Activated B cell treated with CpG ODN at 0.5 μM for 24 hours (primary cell): Measurements from ENCODE around the gene WDFY4. TPM values are rescaled to one million over a fixed set of nuclear protein-coding genes. Genes with fewer than 3 reads are reported as not detected.

ENCODE experiments used
- ATAC-seq: fragments of 200-7000 bp; cut with Tn5 transposase; one replicate; pipeline ENCODE4 v1.10.0; 2021; ENCODE audit warnings: low read depth, mild to moderate bottlenecking, moderate library complexity
- CTCF ChIA-PET: fragments of 350-600 bp; sonication (Branson Sonifier 250); formaldehyde crosslinking; loops from one replicate; lab custom pipeline; 2021; ENCODE audit warnings: antibody characterized with exemption; lab: Charles Lee
- POLR2A ChIA-PET: fragments of 350-600 bp; sonication (Branson Sonifier 250); formaldehyde crosslinking; loops from one replicate; lab custom pipeline; 2021; ENCODE audit warnings: antibody characterized with exemption; lab: Charles Lee
- DNase-seq: peaks from one replicate; pipeline ENCODE4 v3.0.0; 2022
- H3K27ac Mint-ChIP-seq: one replicate; pipeline ENCODE4 v1.8.0; 2020; ENCODE audit warnings: mixed read lengths
- H3K27me3 Mint-ChIP-seq: one replicate; pipeline ENCODE4 v1.8.0; 2021; ENCODE audit warnings: mixed read lengths
- H3K36me3 Mint-ChIP-seq: one replicate; pipeline ENCODE4 v1.8.0; 2021; ENCODE audit warnings: low read depth, mixed read lengths
- H3K4me1 Mint-ChIP-seq: one replicate; pipeline ENCODE4 v1.8.0; 2021; ENCODE audit warnings: mixed read lengths
- H3K4me3 Mint-ChIP-seq: one replicate; pipeline ENCODE4 v1.8.0; 2020; ENCODE audit warnings: mild to moderate bottlenecking, mixed read lengths
- H3K9me3 Mint-ChIP-seq: one replicate; pipeline ENCODE4 v1.8.0; 2020; ENCODE audit warnings: mixed read lengths
- intact Hi-C: fragments of 100-400 bp; cut with micrococcal nuclease; formaldehyde crosslinking; loops from one replicate; pipeline ENCODE4 v1.15.1; 2024
- total RNA-seq: library from RNA; stranded (reverse); gene quantifications from 2 replicates; pipeline ENCODE4 v1.2.3, GENCODE V29; 2022
- TF ChIP-seq, protein P1 (sequence below): fragments of 200-600 bp; IDR thresholded peaks from one replicate; pipeline ENCODE4 v1.8.0; 2022; ENCODE audit warnings: antibody characterized with exemption, mild to moderate bottlenecking

The WDFY4 gene
- total RNA-seq, 1 donor from 2014 or later = 488 TPM

- DNase-seq (no peak), ATAC-seq (no peak)
- ChIA-PET POLR2A (no interaction called here), CTCF (no interaction called here)
- Mint-ChIP-seq H3K4me3 (no peak overlapping the region), H3K27me3 (no peaks in the 10 kb centered on the region), H3K27ac (no peak overlapping the region), H3K9me3 (no peaks in the 10 kb centered on the region), H3K4me1 (no peaks in the 10 kb centered on the region), H3K36me3 (peaks cover 98% of the 10 kb centered on the region)
- intact Hi-C loops = no loop called here
- TF ChIP-seq, protein P1, sequence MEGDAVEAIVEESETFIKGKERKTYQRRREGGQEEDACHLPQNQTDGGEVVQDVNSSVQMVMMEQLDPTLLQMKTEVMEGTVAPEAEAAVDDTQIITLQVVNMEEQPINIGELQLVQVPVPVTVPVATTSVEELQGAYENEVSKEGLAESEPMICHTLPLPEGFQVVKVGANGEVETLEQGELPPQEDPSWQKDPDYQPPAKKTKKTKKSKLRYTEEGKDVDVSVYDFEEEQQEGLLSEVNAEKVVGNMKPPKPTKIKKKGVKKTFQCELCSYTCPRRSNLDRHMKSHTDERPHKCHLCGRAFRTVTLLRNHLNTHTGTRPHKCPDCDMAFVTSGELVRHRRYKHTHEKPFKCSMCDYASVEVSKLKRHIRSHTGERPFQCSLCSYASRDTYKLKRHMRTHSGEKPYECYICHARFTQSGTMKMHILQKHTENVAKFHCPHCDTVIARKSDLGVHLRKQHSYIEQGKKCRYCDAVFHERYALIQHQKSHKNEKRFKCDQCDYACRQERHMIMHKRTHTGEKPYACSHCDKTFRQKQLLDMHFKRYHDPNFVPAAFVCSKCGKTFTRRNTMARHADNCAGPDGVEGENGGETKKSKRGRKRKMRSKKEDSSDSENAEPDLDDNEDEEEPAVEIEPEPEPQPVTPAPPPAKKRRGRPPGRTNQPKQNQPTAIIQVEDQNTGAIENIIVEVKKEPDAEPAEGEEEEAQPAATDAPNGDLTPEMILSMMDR = no peak
Observed at GRCh38 chr10:48901319-48901718, 216.6 kb downstream of the WDFY4 start.

GRCh38 chr10:48902096-48902495, 217.4 kb downstream of the WDFY4 start:
- intact Hi-C loops = no loop called here
- ATAC-seq (no peak), DNase-seq (no peak)
- TF ChIP-seq, protein P1 = no peak
- H3K4me1 Mint-ChIP-seq = no peaks in the 10 kb centered on the region
- H3K27me3 Mint-ChIP-seq = no peaks in the 10 kb centered on the region
- H3K27ac Mint-ChIP-seq = no peak overlapping the region
- no peaks in the 10 kb centered on the region for H3K9me3 Mint-ChIP-seq
- no peak overlapping the region for H3K4me3 Mint-ChIP-seq
- CTCF ChIA-PET = no interaction called here
- POLR2A ChIA-PET = no interaction called here
- H3K36me3 Mint-ChIP-seq = peaks cover 98% of the 10 kb centered on the region

- CTCF ChIA-PET = no interaction called here
- Mint-ChIP-seq H3K36me3 (peaks cover 98% of the 10 kb centered on the region), H3K9me3 (no peaks in the 10 kb centered on the region), H3K27me3 (no peaks in the 10 kb centered on the region), H3K4me3 (no peak overlapping the region), H3K27ac (no peak overlapping the region), H3K4me1 (no peaks in the 10 kb centered on the region)
- POLR2A ChIA-PET = no interaction called here
- intact Hi-C loops = no loop called here
- ATAC-seq (no peak), DNase-seq (no peak)
- TF ChIP-seq, protein P1 = no peak
Observed at GRCh38 chr10:48903151-48903550, 218.5 kb downstream of the WDFY4 start.

DNA sequence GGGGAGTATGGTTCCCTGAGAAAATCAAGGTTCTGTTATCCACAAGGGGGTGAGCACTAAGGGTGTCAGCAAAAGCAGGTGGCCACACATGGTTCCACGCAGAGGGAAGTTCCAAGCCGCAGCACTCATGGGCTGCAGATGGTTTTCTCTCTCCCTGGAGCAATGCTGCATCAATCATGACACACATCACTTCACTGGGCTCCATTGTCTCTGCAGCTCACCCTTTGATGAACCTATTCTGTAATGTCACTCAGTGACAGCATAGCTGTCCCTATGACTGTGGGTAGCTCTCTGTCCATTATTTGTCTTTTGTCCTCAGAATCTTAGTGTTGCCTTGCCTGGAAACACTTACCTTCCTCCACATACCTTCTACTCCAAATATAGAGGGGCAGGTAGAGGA, 220.2 kb downstream of the WDFY4 start:
- ATAC-seq (no peak), DNase-seq (no peak)
- intact Hi-C loops = no loop called here
- ChIA-PET POLR2A (no interaction called here), CTCF (interaction anchor here (1.4 kb wide), 1 partner anchor 248 kb away, joined by 3 read pairs; no protein-coding TSS in a partner anchor)
- Mint-ChIP-seq H3K27ac (no peak overlapping the region), H3K9me3 (no peaks in the 10 kb centered on the region), H3K36me3 (peaks cover 94% of the 10 kb centered on the region), H3K4me3 (no peak overlapping the region), H3K27me3 (no peaks in the 10 kb centered on the region), H3K4me1 (no peaks in the 10 kb centered on the region)
- TF ChIP-seq, protein P1 = no peak

DNA sequence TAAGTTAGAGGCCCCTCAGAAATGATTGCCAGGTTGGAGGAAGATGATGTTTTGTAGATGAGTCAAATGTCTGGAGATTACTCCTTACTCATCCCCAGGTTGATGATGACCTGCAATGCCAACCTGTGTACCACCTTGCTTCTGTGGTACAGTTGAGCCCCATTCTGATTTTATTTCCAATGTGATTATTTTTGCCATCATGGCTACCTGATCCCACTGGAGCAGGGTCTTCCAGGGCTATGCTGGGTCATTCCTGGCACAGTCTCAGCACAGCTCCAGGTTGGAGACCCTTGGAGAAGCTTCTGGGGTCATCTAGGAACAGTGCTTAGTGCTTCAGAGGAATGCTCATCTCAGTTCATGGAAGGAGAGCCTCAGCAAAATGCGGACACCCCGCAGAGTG, 220.6 kb downstream of the WDFY4 start:
- H3K9me3 Mint-ChIP-seq = no peaks in the 10 kb centered on the region
- H3K27me3 Mint-ChIP-seq = no peaks in the 10 kb centered on the region
- H3K27ac Mint-ChIP-seq = no peak overlapping the region
- ATAC-seq (no peak), DNase-seq (no peak)
- intact Hi-C loops = no loop called here
- no peak overlapping the region for H3K4me3 Mint-ChIP-seq
- POLR2A ChIA-PET = no interaction called here
- TF ChIP-seq, protein P1 = no peak
- no peaks in the 10 kb centered on the region for H3K4me1 Mint-ChIP-seq
- CTCF ChIA-PET = interaction anchor here (1.4 kb wide), 1 partner anchor 249 kb away, joined by 3 read pairs; no protein-coding TSS in a partner anchor
- peaks cover 94% of the 10 kb centered on the region for H3K36me3 Mint-ChIP-seq
